ENCODE data around the gene P2RY6. TPM values are rescaled to one million over a fixed set of nuclear protein-coding genes. Genes with fewer than 3 reads are reported as not detected.

The P2RY6 gene
- total RNA-seq, 1 donor from 2014 or later, result not detected

GRCh38 chr11:73249304-73249703 lies 22.8 kb upstream of the P2RY6 start:
- no peak for DNase-seq (ENCODE audit: low read depth, low spot score)
- Mint-ChIP-seq H3K27ac (ENCODE audit: unreplicated experiment) (no peak overlapping the region), H3K9me3 (no peaks in the 10 kb centered on the region), H3K27me3 (ENCODE audit: low read depth) (no peaks in the 10 kb centered on the region), H3K36me3 (ENCODE audit: low read depth) (no peaks in the 10 kb centered on the region), H3K4me3 (no peak overlapping the region), H3K4me1 (peaks cover 18% of the 10 kb centered on the region)
- TF ChIP-seq, protein P1, sequence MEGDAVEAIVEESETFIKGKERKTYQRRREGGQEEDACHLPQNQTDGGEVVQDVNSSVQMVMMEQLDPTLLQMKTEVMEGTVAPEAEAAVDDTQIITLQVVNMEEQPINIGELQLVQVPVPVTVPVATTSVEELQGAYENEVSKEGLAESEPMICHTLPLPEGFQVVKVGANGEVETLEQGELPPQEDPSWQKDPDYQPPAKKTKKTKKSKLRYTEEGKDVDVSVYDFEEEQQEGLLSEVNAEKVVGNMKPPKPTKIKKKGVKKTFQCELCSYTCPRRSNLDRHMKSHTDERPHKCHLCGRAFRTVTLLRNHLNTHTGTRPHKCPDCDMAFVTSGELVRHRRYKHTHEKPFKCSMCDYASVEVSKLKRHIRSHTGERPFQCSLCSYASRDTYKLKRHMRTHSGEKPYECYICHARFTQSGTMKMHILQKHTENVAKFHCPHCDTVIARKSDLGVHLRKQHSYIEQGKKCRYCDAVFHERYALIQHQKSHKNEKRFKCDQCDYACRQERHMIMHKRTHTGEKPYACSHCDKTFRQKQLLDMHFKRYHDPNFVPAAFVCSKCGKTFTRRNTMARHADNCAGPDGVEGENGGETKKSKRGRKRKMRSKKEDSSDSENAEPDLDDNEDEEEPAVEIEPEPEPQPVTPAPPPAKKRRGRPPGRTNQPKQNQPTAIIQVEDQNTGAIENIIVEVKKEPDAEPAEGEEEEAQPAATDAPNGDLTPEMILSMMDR (conservative IDR thresholded peaks at IDR 0.05), result no peak

- Mint-ChIP-seq H3K36me3 (ENCODE audit: low read depth) (no peaks in the 10 kb centered on the region), H3K4me1 (peaks cover 10% of the 10 kb centered on the region), H3K4me3 (no peak overlapping the region), H3K27me3 (ENCODE audit: low read depth) (no peaks in the 10 kb centered on the region), H3K9me3 (no peaks in the 10 kb centered on the region), H3K27ac (ENCODE audit: unreplicated experiment) (no peak overlapping the region)
- no peak for DNase-seq (ENCODE audit: low read depth, low spot score)
- TF ChIP-seq, protein P1 (conservative IDR thresholded peaks at IDR 0.05), result no peak
Measured at GRCh38 chr11:73249853-73250783, 22.0 kb upstream of the P2RY6 start.

DNA sequence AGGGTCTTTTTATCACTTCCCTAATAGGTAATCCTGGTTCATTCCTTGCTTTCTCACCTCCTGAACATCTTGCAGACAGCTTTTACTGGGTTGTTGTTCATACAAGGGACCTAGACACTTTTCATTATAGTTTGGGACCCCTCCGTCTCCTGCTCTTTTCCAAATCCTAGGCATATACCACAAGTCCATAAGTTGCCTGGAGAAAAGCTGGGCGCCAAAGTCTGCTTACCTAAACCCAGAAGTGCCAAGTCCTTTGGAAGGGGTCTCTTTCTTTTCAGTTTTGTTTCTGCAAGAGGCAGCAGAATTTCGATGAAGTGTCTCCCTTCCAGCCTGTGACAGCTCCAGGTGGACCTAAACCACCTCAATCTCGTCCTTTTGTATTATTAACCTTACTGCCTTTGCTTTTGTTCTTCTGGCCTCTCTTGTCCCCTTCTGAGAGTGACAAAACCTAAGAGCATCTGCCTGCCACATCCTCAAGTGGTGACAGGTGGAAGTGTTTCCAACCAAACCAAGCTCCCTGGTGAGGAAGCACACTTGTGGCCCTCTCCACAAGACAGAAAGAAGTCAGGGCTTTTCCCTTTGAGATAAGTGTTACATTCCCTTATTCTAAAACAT lies 19.5 kb upstream of the P2RY6 start:
- Mint-ChIP-seq H3K27me3 (ENCODE audit: low read depth) (no peaks in the 10 kb centered on the region), H3K4me3 (no peak overlapping the region), H3K27ac (ENCODE audit: unreplicated experiment) (no peak overlapping the region), H3K9me3 (no peaks in the 10 kb centered on the region), H3K4me1 (peaks cover 6% of the 10 kb centered on the region), H3K36me3 (ENCODE audit: low read depth) (no peaks in the 10 kb centered on the region)
- DNase-seq (ENCODE audit: low read depth, low spot score), result no peak
- TF ChIP-seq, protein P1 (conservative IDR thresholded peaks at IDR 0.05), result peak; percentile 29

DNA sequence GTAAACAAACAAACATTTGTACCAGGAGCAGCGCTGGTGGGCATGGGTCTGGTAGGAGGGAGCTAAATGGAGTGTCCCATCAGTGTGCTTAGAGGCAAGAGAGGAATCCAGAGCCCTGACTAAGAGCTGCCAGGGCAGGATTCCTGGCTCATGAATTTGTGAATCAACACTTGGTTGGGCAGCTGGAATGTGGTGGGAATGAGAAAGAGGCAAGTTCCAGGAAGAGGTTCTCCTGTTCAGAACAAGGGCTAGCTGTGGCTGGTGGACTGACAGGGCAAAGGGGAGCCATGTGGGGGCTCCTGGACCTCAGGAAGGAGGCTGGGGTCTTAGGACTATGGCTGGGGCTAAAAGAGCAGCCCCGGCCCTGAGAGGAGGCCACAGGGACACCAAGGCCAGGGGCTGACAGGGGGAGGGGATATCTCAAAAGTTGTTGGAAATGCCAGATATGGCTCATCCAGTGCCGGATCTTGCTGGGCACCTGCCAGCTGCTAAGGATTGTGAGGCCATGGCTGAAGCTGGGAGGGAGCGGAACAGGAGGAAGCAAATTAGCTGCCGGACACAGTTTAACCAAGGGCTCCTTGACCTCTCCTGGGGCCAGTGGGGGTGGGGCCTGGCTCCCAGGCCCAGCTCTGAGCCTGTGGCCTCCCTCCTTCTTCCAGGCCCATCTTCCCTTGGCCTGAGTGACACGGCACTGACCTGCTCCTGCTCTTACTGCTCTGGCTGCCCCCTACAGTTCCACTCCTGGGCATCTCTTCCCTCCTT lies 14.6 kb upstream of the P2RY6 start:
- H3K36me3 Mint-ChIP-seq (ENCODE audit: low read depth), result no peaks in the 10 kb centered on the region
- TF ChIP-seq, protein P1 (conservative IDR thresholded peaks at IDR 0.05), result no peak
- peaks cover 12% of the 10 kb centered on the region for H3K4me1 Mint-ChIP-seq
- H3K27ac Mint-ChIP-seq (ENCODE audit: unreplicated experiment), result peak overlapping the region; percentile 88
- no peak overlapping the region for H3K4me3 Mint-ChIP-seq
- H3K9me3 Mint-ChIP-seq, result no peaks in the 10 kb centered on the region
- no peaks in the 10 kb centered on the region for H3K27me3 Mint-ChIP-seq (ENCODE audit: low read depth)
- DNase-seq (ENCODE audit: low read depth, low spot score), result no peak
